ENCODE data around the gene SPAG8.

Gene SPAG8

GRCh38 chr9:35800530-35800929, 11.5 kb downstream of the SPAG8 start:
- no peak for TF ChIP-seq CTCF (IDR thresholded peaks at IDR 0.05; ENCODE audit: borderline replicate concordance, control extremely low read depth, extremely low read depth, insufficient read depth, missing control alignments)
- in situ Hi-C loops (cut with MboI; ENCODE audit: low sequenced_read_pairs, unreplicated experiment), result no loop called here
- DNase-seq (ENCODE audit: low spot score), result no peak

GRCh38 chr9:35798658-35799374, 13.2 kb downstream of the SPAG8 start:
- no peak for DNase-seq (ENCODE audit: low spot score)
- no peak for TF ChIP-seq CTCF (IDR thresholded peaks at IDR 0.05; ENCODE audit: borderline replicate concordance, control extremely low read depth, extremely low read depth, insufficient read depth, missing control alignments)
- in situ Hi-C loops (cut with MboI; ENCODE audit: low sequenced_read_pairs, unreplicated experiment), result no loop called here

- in situ Hi-C loops (cut with MboI; ENCODE audit: low sequenced_read_pairs, unreplicated experiment), result no loop called here
- TF ChIP-seq CTCF (IDR thresholded peaks at IDR 0.05; ENCODE audit: borderline replicate concordance, control extremely low read depth, extremely low read depth, insufficient read depth, missing control alignments), result no peak
- no peak for DNase-seq (ENCODE audit: low spot score)
These were observed 14.6 kb downstream of the SPAG8 start for GRCh38 chr9:35797311-35798109.

- in situ Hi-C loops (cut with MboI; ENCODE audit: low sequenced_read_pairs, unreplicated experiment), result no loop called here
- DNase-seq (ENCODE audit: low spot score), result no peak
- TF ChIP-seq CTCF (IDR thresholded peaks at IDR 0.05; ENCODE audit: borderline replicate concordance, control extremely low read depth, extremely low read depth, insufficient read depth, missing control alignments), result no peak
These were observed 16.4 kb downstream of the SPAG8 start for GRCh38 chr9:35795695-35796094.

- DNase-seq (ENCODE audit: low spot score), result no peak
- no peak for TF ChIP-seq CTCF (IDR thresholded peaks at IDR 0.05; ENCODE audit: borderline replicate concordance, control extremely low read depth, extremely low read depth, insufficient read depth, missing control alignments)
- in situ Hi-C loops (cut with MboI; ENCODE audit: low sequenced_read_pairs, unreplicated experiment), result no loop called here
These were observed 18.6 kb downstream of the SPAG8 start for GRCh38 chr9:35793461-35793860.

- no peak for DNase-seq (ENCODE audit: low spot score)
- in situ Hi-C loops (cut with MboI; ENCODE audit: low sequenced_read_pairs, unreplicated experiment), result no loop called here
- TF ChIP-seq CTCF (IDR thresholded peaks at IDR 0.05; ENCODE audit: borderline replicate concordance, control extremely low read depth, extremely low read depth, insufficient read depth, missing control alignments), result no peak
These were observed 19.2 kb downstream of the SPAG8 start for GRCh38 chr9:35792826-35793225.

Data from GM13976 (cell line).